ENCODE data around the gene EIF4G2. TPM values are rescaled to one million over a fixed set of nuclear protein-coding genes. Genes with fewer than 3 reads are reported as not detected.

Gene EIF4G2
- total and polyA plus RNA-seq, 5 donors = 266 to 718 (median 669) TPM

DNA sequence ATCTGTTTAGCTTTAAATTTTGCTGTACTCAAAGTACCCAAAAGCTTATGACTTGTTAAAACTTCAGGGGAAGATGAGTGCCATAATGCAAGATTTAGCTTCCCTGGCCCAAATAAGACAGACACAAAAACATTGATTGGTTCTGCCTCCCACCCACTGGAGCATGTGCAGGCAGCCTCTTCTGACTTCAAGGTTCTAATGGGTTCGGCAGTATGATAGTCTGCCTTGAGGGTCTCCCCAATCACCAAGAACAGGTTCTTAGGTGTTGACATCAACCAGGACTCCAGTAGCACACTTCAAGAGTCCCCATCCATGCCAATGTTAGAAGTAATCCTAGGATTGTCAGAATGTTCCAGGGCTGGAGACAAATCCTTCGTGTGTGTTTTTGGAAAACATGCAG is 12.5 kb downstream of the EIF4G2 start:
- H3K4me1 ChIP-seq (ENCODE audit: control insufficient read depth, insufficient read depth, low read length) = no peaks in the 10 kb centered on the region
- no peak for ATAC-seq
- 43% methylated on average over 2 of the region's 2 CpGs for WGBS

DNA sequence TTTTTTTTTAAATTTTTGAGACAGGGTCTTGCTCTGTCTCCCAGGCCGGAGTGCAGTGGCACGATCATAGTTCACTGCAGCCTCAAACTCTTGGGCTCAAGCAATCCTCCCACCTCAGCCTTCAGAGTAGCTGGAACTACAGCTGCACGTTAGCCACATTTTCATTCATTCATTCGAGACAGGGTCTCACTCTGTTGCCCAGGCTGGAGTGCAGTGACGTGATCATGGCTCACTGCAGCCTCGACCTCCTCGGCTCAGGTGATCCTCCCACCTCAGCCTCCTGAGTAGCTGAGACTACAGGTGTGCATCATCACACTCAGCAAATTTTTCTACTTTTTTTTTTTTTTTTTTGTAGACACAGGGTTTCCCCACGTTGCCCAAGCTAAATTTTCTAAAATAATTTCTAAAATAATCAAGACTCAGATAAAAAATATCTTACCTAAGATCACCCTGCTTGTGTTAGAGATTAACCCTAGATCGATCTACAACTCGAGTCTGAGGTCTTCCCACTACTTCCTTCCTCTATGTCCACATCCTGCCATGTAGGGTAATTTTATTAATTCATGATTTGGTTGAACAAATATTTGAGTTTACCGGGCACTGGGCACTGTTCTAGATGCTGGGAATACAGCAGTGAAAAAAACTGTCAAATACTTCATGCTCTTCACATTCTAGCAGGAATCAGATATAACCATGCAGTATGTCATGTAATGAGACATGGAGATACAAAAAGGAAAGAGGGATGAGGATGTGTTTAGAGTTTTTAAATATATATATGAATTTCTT is 15.1 kb downstream of the EIF4G2 start:
- no peaks in the 10 kb centered on the region for H3K27me3 ChIP-seq (ENCODE audit: control insufficient read depth, insufficient read depth)
- 70% methylated on average over 11 of the region's 11 CpGs for WGBS
- intact Hi-C loops (cut with DNase I) = loop anchor here (5.0 to 10.0 kb wide), 4 partner anchors 139 to 231 kb away; no protein-coding TSS in a partner anchor
- H3K9me3 ChIP-seq (ENCODE audit: control insufficient read depth, low read length) = no peaks in the 10 kb centered on the region
- no peak overlapping the region for H3K4me3 ChIP-seq (ENCODE audit: low read length)
- DNase-seq (no peak), ATAC-seq (no peak)
- no peaks in the 10 kb centered on the region for H3K4me1 ChIP-seq (ENCODE audit: control insufficient read depth, insufficient read depth, low read length)
- H3K27ac ChIP-seq (ENCODE audit: low read length) = no peak overlapping the region

More for the DNA sequence above, 12.5 kb downstream of the EIF4G2 start:
- H3K27me3 ChIP-seq (ENCODE audit: control insufficient read depth, insufficient read depth) = no peaks in the 10 kb centered on the region
- H3K27ac ChIP-seq (ENCODE audit: low read length) = no peak overlapping the region
- intact Hi-C loops (cut with DNase I) = loop anchor here in 1 of 4 donors (10.0 kb wide), 1 partner anchor 229 kb away; no protein-coding TSS in a partner anchor
- H3K9me3 ChIP-seq (ENCODE audit: control insufficient read depth, low read length) = no peaks in the 10 kb centered on the region
- no peak for DNase-seq
- H3K4me3 ChIP-seq (ENCODE audit: low read length) = no peak overlapping the region

DNA sequence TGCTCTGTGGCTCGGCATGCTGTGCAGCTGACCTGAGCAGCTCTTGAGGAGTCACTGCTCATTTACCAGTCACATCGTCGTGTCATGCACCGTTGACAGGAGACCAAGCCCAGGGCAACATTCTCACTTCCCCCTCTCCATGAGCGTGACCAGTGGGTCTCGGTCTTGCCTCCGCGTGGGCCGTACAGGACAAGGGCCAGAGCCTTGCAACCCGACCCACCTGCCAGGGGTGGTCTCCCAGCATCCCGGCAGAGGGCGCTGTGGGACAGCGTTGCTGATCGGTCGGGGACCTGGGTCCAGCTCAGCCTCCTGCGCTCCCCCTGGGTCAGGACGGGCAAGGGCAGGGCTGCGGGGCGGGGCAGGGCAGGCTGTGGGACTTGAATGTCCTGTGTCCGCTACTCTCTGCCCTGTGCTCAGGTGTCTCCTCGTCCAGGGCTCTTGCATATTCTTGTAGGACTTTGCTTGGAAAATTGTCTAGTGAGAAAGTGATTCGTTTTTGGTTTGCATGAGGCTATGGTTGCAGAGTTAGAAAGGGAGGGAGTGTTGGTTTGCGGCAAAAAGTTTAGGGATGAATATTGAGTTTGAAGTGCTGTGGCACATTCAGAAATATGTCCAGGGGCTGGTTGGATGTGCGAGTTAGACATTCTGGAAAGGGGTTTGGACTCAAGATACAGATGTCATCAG is 16.2 kb downstream of the EIF4G2 start:
- Histone ChIP-seq H3K4me3 (ENCODE audit: low read length) (no peak overlapping the region), H3K27ac (ENCODE audit: low read length) (no peak overlapping the region), H3K9me3 (ENCODE audit: control insufficient read depth, low read length) (no peaks in the 10 kb centered on the region), H3K27me3 (ENCODE audit: control insufficient read depth, insufficient read depth) (no peaks in the 10 kb centered on the region), H3K4me1 (ENCODE audit: control insufficient read depth, insufficient read depth, low read length) (no peaks in the 10 kb centered on the region)
- WGBS = 10% methylated on average over 24 of the region's 24 CpGs
- intact Hi-C loops (cut with DNase I) = loop anchor here (5.0 to 10.0 kb wide), 4 partner anchors 140 to 232 kb away; no protein-coding TSS in a partner anchor
- peak; percentile 91 to 95 for ATAC-seq
- DNase-seq = peak; percentile 89 to 96 (median 94)

GRCh38 chr11:10786451-10786850 is 22.3 kb downstream of the EIF4G2 start:
- no peak overlapping the region for H3K4me3 ChIP-seq (ENCODE audit: low read length)
- H3K4me1 ChIP-seq (ENCODE audit: control insufficient read depth, insufficient read depth, low read length) = peaks cover 2% of the 10 kb centered on the region
- DNase-seq = no peak
- intact Hi-C loops (cut with DNase I) = no loop called here
- WGBS = 89% methylated on average over 5 of the region's 5 CpGs
- no peak for ATAC-seq
- no peaks in the 10 kb centered on the region for H3K27me3 ChIP-seq (ENCODE audit: control insufficient read depth, insufficient read depth)
- H3K9me3 ChIP-seq (ENCODE audit: control insufficient read depth, low read length) = no peaks in the 10 kb centered on the region
- H3K27ac ChIP-seq (ENCODE audit: low read length) = no peak overlapping the region

DNA sequence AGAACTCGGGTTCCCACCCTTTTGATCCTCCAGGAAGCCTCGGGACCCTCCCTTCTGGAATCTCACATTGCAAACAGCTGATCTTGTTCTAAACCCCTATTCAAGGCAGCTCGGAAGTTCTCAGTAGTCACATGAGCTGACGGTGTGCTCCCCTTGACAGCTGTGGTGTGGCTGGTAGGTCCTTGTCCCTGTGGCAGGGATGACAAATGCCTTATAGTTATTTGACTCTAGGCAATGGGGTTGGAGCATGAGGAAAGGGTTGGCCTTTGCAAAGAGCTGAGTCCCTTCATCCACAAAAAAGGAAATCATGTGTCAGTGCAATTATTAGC is 23.6 kb downstream of the EIF4G2 start:
- ATAC-seq = peak in 1 of 2 donors; percentile 9
- intact Hi-C loops (cut with DNase I) = no loop called here
- DNase-seq = no peak
- H3K4me3 ChIP-seq (ENCODE audit: low read length) = no peak overlapping the region
- no peaks in the 10 kb centered on the region for H3K27me3 ChIP-seq (ENCODE audit: control insufficient read depth, insufficient read depth)
- WGBS = 58% methylated on average over 4 of the region's 4 CpGs
- H3K9me3 ChIP-seq (ENCODE audit: control insufficient read depth, low read length) = no peaks in the 10 kb centered on the region
- H3K27ac ChIP-seq (ENCODE audit: low read length) = no peak overlapping the region
- H3K4me1 ChIP-seq (ENCODE audit: control insufficient read depth, insufficient read depth, low read length) = peaks cover 2% of the 10 kb centered on the region

DNA sequence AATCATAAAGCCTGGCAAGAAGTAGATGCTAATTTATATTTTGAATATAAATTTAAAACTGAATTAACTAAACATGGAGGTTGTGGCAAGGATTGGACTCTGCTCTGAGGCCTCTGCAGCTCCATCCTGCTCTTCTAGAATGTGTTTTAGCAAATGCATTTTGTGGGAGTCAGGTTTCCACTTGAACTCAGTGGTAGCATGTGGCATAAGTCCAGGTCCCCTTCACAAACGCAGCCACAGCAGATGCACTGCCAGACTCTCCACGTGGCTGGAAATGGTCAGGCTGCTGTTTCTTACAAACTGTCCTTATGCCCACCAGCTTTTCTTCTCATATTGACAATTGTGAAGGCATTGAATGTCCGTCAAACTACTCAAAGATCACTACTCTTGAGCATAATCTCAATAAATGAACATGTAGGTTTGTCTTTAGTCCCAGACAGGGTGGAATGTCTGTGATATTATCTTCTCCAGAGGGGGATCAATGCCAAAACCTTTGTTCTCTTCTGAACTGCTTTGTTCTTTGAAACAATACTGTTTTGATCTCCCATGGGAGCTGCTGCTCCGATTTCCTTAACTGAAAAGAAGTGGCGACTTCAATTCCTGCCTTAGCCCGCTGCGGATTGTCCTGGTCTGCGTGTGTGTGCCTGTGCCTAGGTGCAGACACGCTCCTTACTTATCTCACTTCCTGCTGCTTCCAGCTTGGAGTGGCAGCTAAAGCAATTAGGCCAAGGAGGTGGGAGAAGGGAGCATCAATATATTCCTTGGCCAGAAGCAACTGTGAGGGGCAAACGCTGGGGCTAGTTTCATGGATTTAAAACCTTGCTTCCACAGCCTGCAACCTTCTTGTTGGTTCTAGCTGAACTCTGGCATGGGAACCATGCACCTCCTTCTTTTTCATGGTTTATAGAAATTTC is 24.2 kb downstream of the EIF4G2 start:
- WGBS = 43% methylated on average over 10 of the region's 10 CpGs
- peak overlapping the region; percentile 5 for H3K27ac ChIP-seq (ENCODE audit: low read length)
- H3K27me3 ChIP-seq (ENCODE audit: control insufficient read depth, insufficient read depth) = no peaks in the 10 kb centered on the region
- intact Hi-C loops (cut with DNase I) = no loop called here
- H3K9me3 ChIP-seq (ENCODE audit: control insufficient read depth, low read length) = no peaks in the 10 kb centered on the region
- DNase-seq (peak in 1 of 3 donors; percentile 44), ATAC-seq (peak; percentile 50 to 75)
- H3K4me1 ChIP-seq (ENCODE audit: control insufficient read depth, insufficient read depth, low read length) = peaks cover 2% of the 10 kb centered on the region
- H3K4me3 ChIP-seq (ENCODE audit: low read length) = no peak overlapping the region

DNA sequence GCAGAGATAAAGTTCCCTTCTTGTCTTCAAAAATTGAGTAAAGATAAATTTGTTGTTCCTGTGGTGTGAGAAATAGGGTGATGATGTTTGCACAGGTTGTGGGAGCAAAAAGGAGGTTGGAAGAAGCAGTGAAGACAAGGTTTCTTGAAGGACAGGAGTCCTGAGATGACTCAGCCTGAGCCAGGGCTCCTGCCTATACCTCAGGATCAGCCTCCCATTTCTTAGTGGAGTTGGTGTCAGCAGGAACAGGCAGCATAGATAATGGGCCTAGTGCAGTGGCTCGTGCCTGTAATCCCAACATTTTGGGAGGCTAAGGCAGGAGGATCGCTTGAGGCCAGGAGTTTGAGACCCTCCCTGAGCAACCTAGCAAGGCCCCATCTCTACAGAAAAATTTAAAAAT is 28.7 kb downstream of the EIF4G2 start:
- ATAC-seq (no peak), DNase-seq (no peak)
- Histone ChIP-seq H3K9me3 (ENCODE audit: control insufficient read depth, low read length) (no peaks in the 10 kb centered on the region), H3K4me3 (ENCODE audit: low read length) (no peak overlapping the region), H3K27me3 (ENCODE audit: control insufficient read depth, insufficient read depth) (no peaks in the 10 kb centered on the region), H3K27ac (ENCODE audit: low read length) (no peak overlapping the region), H3K4me1 (ENCODE audit: control insufficient read depth, insufficient read depth, low read length) (peaks cover 7% of the 10 kb centered on the region)
- intact Hi-C loops (cut with DNase I) = no loop called here
- 93% methylated on average over 2 of the region's 2 CpGs for WGBS

GRCh38 chr11:10779086-10779485 is 29.6 kb downstream of the EIF4G2 start:
- no peak overlapping the region for H3K27ac ChIP-seq (ENCODE audit: low read length)
- ATAC-seq (no peak), DNase-seq (no peak)
- peaks cover 7% of the 10 kb centered on the region for H3K4me1 ChIP-seq (ENCODE audit: control insufficient read depth, insufficient read depth, low read length)
- intact Hi-C loops (cut with DNase I) = no loop called here
- H3K27me3 ChIP-seq (ENCODE audit: control insufficient read depth, insufficient read depth) = no peaks in the 10 kb centered on the region
- 48% methylated on average over 1 of the region's 1 CpG for WGBS
- H3K9me3 ChIP-seq (ENCODE audit: control insufficient read depth, low read length) = no peaks in the 10 kb centered on the region
- no peak overlapping the region for H3K4me3 ChIP-seq (ENCODE audit: low read length)

DNA sequence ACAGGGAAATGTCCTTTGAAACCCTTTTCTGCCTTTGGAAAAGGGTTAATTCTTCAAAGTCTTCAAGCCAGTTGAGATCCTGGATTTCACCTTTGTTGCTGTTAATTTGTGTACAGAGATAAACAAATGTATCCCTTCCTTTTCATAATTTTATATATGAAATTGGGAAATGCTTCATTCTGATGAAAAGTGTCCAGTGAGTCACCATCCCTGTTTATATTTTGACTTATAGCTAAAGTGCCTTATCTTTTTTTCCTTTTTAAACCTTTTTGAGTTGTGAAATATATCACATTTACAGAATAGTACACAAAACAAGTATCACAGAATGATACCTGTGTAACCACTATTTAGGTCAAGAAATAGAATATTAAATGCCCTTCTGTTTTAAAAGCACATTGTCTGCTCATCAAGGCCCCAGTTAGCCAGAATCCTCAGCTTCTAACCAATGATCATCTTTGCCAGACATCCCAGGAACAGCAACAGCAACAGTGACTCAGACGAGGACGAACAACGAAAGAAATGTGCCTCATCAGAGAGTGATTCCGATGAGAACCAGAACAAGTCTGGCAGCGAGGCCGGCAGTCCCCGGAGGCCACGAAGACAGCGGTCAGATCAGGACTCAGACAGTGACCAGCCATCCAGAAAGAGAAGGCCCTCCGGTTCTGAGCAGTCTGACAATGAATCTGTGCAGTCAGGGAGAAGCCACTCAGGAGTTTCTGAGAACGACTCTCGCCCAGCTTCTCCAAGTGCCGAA is 30.3 kb downstream of the EIF4G2 start:
- peak overlapping the region; percentile 64 for H3K27ac ChIP-seq (ENCODE audit: low read length)
- H3K4me1 ChIP-seq (ENCODE audit: control insufficient read depth, insufficient read depth, low read length) = peaks cover 4% of the 10 kb centered on the region
- intact Hi-C loops (cut with DNase I) = no loop called here
- H3K4me3 ChIP-seq (ENCODE audit: low read length) = no peak overlapping the region
- H3K9me3 ChIP-seq (ENCODE audit: control insufficient read depth, low read length) = no peaks in the 10 kb centered on the region
- DNase-seq (peak; percentile 58 to 77 (median 66)), ATAC-seq (peak; percentile 54 to 80)
- WGBS = 41% methylated on average over 13 of the region's 13 CpGs
- H3K27me3 ChIP-seq (ENCODE audit: control insufficient read depth, insufficient read depth) = no peaks in the 10 kb centered on the region

- Histone ChIP-seq H3K27ac (ENCODE audit: low read length) (peak overlapping the region; percentile 64), H3K4me1 (ENCODE audit: control insufficient read depth, insufficient read depth, low read length) (peaks cover 4% of the 10 kb centered on the region), H3K4me3 (ENCODE audit: low read length) (no peak overlapping the region), H3K27me3 (ENCODE audit: control insufficient read depth, insufficient read depth) (no peaks in the 10 kb centered on the region), H3K9me3 (ENCODE audit: control insufficient read depth, low read length) (no peaks in the 10 kb centered on the region)
- 81% methylated on average over 6 of the region's 6 CpGs for WGBS
- intact Hi-C loops (cut with DNase I) = no loop called here
- no peak for DNase-seq
- peak in 1 of 2 donors; percentile 13 for ATAC-seq
These were observed 30.9 kb downstream of the EIF4G2 start for GRCh38 chr11:10777806-10778205.

All from right cardiac atrium (tissue), 5 donors.